GM12878 (cell line): ENCODE results near the gene CUL9. TPM values are rescaled to one million over a fixed set of nuclear protein-coding genes. Genes with fewer than 3 reads are reported as not detected.

Experiments used
- ATAC-seq: fragments of 200-7000 bp; cut with Tn5 transposase; 3 replicates; pipeline ENCODE4 v1.9.1; 2020; ENCODE audit warnings: mild to moderate bottlenecking, moderate library complexity
- BruUV-seq: library from RNA; stranded (reverse); fragments of 400-500 nt; replicated peaks from 2 replicates; lab custom pipeline; 2021; lab: Mats Ljungman, UMichigan
- CTCF ChIA-PET: fragments of 300-600 bp; sonication (Branson Sonifier 250); formaldehyde crosslinking; extraction: SDS; loops from one replicate; lab custom pipeline; 2021; ENCODE audit warnings: inconsistent platforms; lab: Yijun Ruan, JAX
- POLR2A ChIA-PET: fragments of 350-600 bp; formaldehyde crosslinking; extraction: SDS; loops from one replicate; lab custom pipeline; 2021; ENCODE audit warnings: inconsistent platforms; lab: Charles Lee
- RAD21 ChIA-PET: fragments of 300-600 bp; sonication (Branson Sonifier 250); formaldehyde crosslinking; loops from one replicate; lab custom pipeline; 2023; ENCODE audit warnings: antibody characterized with exemption; ENCODE audit not compliant: unreplicated experiment; lab: Charles Lee
- SMC1A ChIA-PET: fragments of 300-600 bp; sonication (Branson Sonifier 250); formaldehyde crosslinking; loops from one replicate; lab custom pipeline; 2023; ENCODE audit not compliant: unreplicated experiment, uncharacterized antibody; lab: Charles Lee
- DNase-seq: peaks from one replicate; pipeline ENCODE4 v3.0.0-alpha.2; 2011; ENCODE audit warnings: low read depth, low spot score
- FAIRE-seq: peaks from 3 replicates; lab custom pipeline; 2011; peaks lifted over from hg19 to GRCh38; lab: Jason Lieb, UNC
- H2AFZ ChIP-seq: 2 replicates; pipeline ENCODE4 v1.6.0; 2011; ENCODE audit warnings: low read depth, low read length, control low read depth; ENCODE audit not compliant: control insufficient read depth
- H3K27ac ChIP-seq: 2 replicates; pipeline ENCODE4 v1.5.1; 2011; ENCODE audit warnings: control low read depth; ENCODE audit not compliant: control insufficient read depth, insufficient read depth
- H3K27me3 ChIP-seq, 2 experiments: replicated peaks in 1 of 2; 2 replicates each; pipeline versions ENCODE4 v1.6.0 to v1.6.1; 2011; ENCODE audit warnings: low read length in 1 of 2; ENCODE audit not compliant: control insufficient read depth in 2 of 2, insufficient read depth in 2 of 2
- H3K36me3 ChIP-seq, 2 experiments: 2 replicates each; pipeline ENCODE4 v1.5.1; 2011; ENCODE audit warnings: low read length in 1 of 2; ENCODE audit not compliant: control insufficient read depth in 2 of 2, insufficient read depth in 2 of 2
- H3K4me1 ChIP-seq: 2 replicates; pipeline ENCODE4 v1.6.1; 2011; ENCODE audit warnings: mild to moderate bottlenecking, low read length, moderate library complexity, mixed read lengths; ENCODE audit not compliant: control insufficient read depth, insufficient read depth
- H3K4me2 ChIP-seq: 2 replicates; pipeline ENCODE4 v1.6.0; 2011; ENCODE audit warnings: control low read depth; ENCODE audit not compliant: control insufficient read depth, insufficient read depth
- H3K4me3 ChIP-seq: fragments of 200-600 bp; sonication (generic); 2 replicates; pipeline ENCODE4 v1.5.1; 2016
- H3K79me2 ChIP-seq: 2 replicates; pipeline ENCODE4 v1.6.0; 2011; ENCODE audit warnings: low read length; ENCODE audit not compliant: control insufficient read depth, insufficient read depth
- H3K9ac ChIP-seq: 2 replicates; pipeline ENCODE4 v1.8.0; 2011; ENCODE audit warnings: low read length, control low read depth, mixed read lengths; ENCODE audit not compliant: control insufficient read depth, insufficient read depth
- H3K9me3 ChIP-seq: replicated peaks from 3 replicates; pipeline ENCODE4 v1.5.1; 2011; ENCODE audit warnings: mild to moderate bottlenecking, low read length; ENCODE audit not compliant: control insufficient read depth, insufficient read depth
- H4K20me1 ChIP-seq: 2 replicates; pipeline ENCODE4 v1.6.0; 2011; ENCODE audit not compliant: control insufficient read depth, insufficient read depth
- FOXK2 ChIP-seq: fragments of 450-650 bp; IDR thresholded peaks from 2 replicates; pipeline ENCODE4 v1.6.1; 2017; ENCODE audit warnings: mild to moderate bottlenecking, moderate library complexity
- KLF5 ChIP-seq: fragments of 450-650 bp; IDR thresholded peaks from 2 replicates; pipeline ENCODE4 v1.6.1; 2014; ENCODE audit warnings: mild to moderate bottlenecking; ENCODE audit not compliant: partially characterized antibody
- MEF2B ChIP-seq: fragments of 450-650 bp; IDR thresholded peaks from 2 replicates; pipeline ENCODE4 v1.6.1; 2018; ENCODE audit warnings: mild to moderate bottlenecking, moderate library complexity; ENCODE audit not compliant: partially characterized antibody, poor library complexity, severe bottlenecking
- PBX3 ChIP-seq: IDR thresholded peaks from 2 replicates; pipeline ENCODE4 v1.6.1; 2011; ENCODE audit warnings: mild to moderate bottlenecking, low read depth, low read length, moderate library complexity; ENCODE audit not compliant: insufficient replicate concordance
- POLR2AphosphoS5 ChIP-seq: IDR thresholded peaks from 2 replicates; pipeline ENCODE4 v1.6.1; 2011; ENCODE audit warnings: mild to moderate bottlenecking, low read length, inconsistent platforms
- WGBS: methylation state at CpG from one replicate; pipeline ENCODE4 v1.1.6; 2016; ENCODE audit warnings: low lambda C conversion rate; ENCODE audit not compliant: insufficient replicate concordance, insufficient coverage; ENCODE audit errors: missing lambda C conversion rate; 5-methylcytosine and 5-hydroxymethylcytosine counted together
- in situ Hi-C: fragments of 300-500 bp; cut with MboI; formaldehyde crosslinking; loops from 9 replicates; pipeline ENCODE4 v1.14.3; 2018; ENCODE audit warnings: mixed read lengths
- intact Hi-C: fragments of 100-400 bp; cut with micrococcal nuclease; formaldehyde crosslinking; loops from one replicate; pipeline ENCODE4 v1.14.2; 2022; ENCODE audit not compliant: unreplicated experiment
- polyA plus RNA-seq, 11 experiments: library from polyadenylated mRNA; depleted of rRNA in 4 of 11; unstranded in 6 of 11; stranded (reverse) in 5 of 11; fragments of >200 nt; fragmentation: Nextera tagmentation in 4 of 11; fragmentation: Illumina TruSeq in 1 of 11; extraction: Ambion mirVana in 4 of 11; extraction: Trizol in 1 of 11; gene quantifications; 1 replicate in 1 of 11; 2 replicates in 10 of 11; pipeline versions ENCODE4 v1.2.1 to v1.2.3, GENCODE V29; 2011 to 2016; ENCODE audit warnings: inconsistent platforms in 2 of 11, missing spikeins in 2 of 11, low read depth in 1 of 11
- total RNA-seq, 4 experiments: library from RNA; depleted of rRNA in 3 of 4; stranded (reverse); fragments of >200 nt in 3 of 4; fragmentation: Illumina TruSeq in 1 of 4; extraction: Trizol in 1 of 4; gene quantifications; 2 replicates each; pipeline versions ENCODE4 v1.2.1 to v1.2.3, GENCODE V29; 2013 to 2021

CUL9 gene
- total and polyA plus RNA-seq, 10 of the 15 experiments (the other 5 are each of a cell fraction or from before 2014, with no cell fraction given), result 1.2 to 48.3 (median 17.2) TPM

- peaks cover 6% of the 10 kb centered on the region; the same call in 1 of the 2 replicates for H4K20me1 ChIP-seq
- H3K79me2 ChIP-seq, result peaks cover 46% of the 10 kb centered on the region
- H3K4me3 ChIP-seq, result no peak overlapping the region
- H3K4me1 ChIP-seq, result peaks cover 27% of the 10 kb centered on the region
- TF ChIP-seq MEF2B, result no peak
- TF ChIP-seq KLF5, result no peak
- no peak for TF ChIP-seq PBX3
- peak; percentile 52; the same call in 1 of the 2 replicates for TF ChIP-seq POLR2AphosphoS5
- no peak for TF ChIP-seq FOXK2
- H3K9me3 ChIP-seq, result no peaks in the 10 kb centered on the region
- FAIRE-seq (no peak), DNase-seq (no peak), ATAC-seq (no peak)
- peaks cover 30 to 36% of the 10 kb centered on the region in 2 experiments for H3K36me3 ChIP-seq
- no peak overlapping the region for H3K4me2 ChIP-seq
- intact Hi-C loops (loop anchor here (10.0 kb wide), 1 partner anchor 392 kb away; the partner anchor contains the start of gene BICRAL), in situ Hi-C loops (no loop called here)
- RAD21 ChIA-PET, result no interaction called here
- SMC1A ChIA-PET, result interaction anchor here (0.6 to 1.0 kb wide), 2 partner anchors 36 to 90 kb away, joined by 3 read pairs; no protein-coding TSS in a partner anchor
- no peak overlapping the region for H3K27ac ChIP-seq
- H2AFZ ChIP-seq, result no peak overlapping the region
- CTCF ChIA-PET, result interaction anchor here (1.0 kb wide), 1 partner anchor 88 kb away, joined by 3 read pairs; no protein-coding TSS in a partner anchor
- WGBS, result 96% methylated on average over 6 of the region's 6 CpGs
- POLR2A ChIA-PET, result interaction anchor here (0.6 to 0.7 kb wide), 3 partner anchors 9 to 79 kb away, joined by 3 to 4 read pairs (median 3); no protein-coding TSS in a partner anchor
- no peaks in the 10 kb centered on the region for H3K27me3 ChIP-seq
- BruUV-seq, result no TSS peak
- H3K9ac ChIP-seq, result no peak overlapping the region
Measured at GRCh38 chr6:43176423-43176786, 5.6 kb upstream of the CUL9 start.
